K562 (cell line): ENCODE measurements around the gene CSN3. TPM values are rescaled to one million over a fixed set of nuclear protein-coding genes. Genes with fewer than 3 reads are reported as not detected.

Experiments
- ATAC-seq: fragments of 200-7000 bp; cut with Tn5 transposase; 3 replicates; pipeline ENCODE4 v1.9.1; 2020; ENCODE audit warnings: moderate library complexity
- BruUV-seq: library from RNA; stranded (reverse); fragments of 400-500 nt; replicated peaks from 2 replicates; lab custom pipeline; 2021; lab: Mats Ljungman, UMichigan
- CTCF ChIA-PET: fragments of 300-600 bp; formaldehyde crosslinking; extraction: SDS; loops from one replicate; lab custom pipeline; 2021; ENCODE audit warnings: low intra/inter-chr PET ratio; lab: Yijun Ruan, JAX
- POLR2A ChIA-PET: fragments of 300-600, 350-650 bp; sonication (Branson Sonifier 250); formaldehyde crosslinking; extraction: SDS; loops from one replicate; lab custom pipeline; 2021; ENCODE audit warnings: antibody characterized with exemption, inconsistent platforms; lab: Yijun Ruan, JAX
- DNase-seq, 4 experiments: peaks; one replicate each; pipeline versions ENCODE4 v3.0.0 to v3.0.0-alpha.2; 2011 to 2018; ENCODE audit warnings: low spot score in 3 of 4, mixed read lengths in 3 of 4; ENCODE audit errors: extremely low read depth in 1 of 4
- FAIRE-seq: peaks from 2 replicates; lab custom pipeline; 2011; peaks lifted over from hg19 to GRCh38; lab: Jason Lieb, UNC
- H2AFZ ChIP-seq: 2 replicates; pipeline ENCODE4 v1.6.0; 2011; ENCODE audit warnings: low read depth, low read length, control low read depth, inconsistent platforms
- H3K27ac ChIP-seq: fragments of 200-600 bp; 3 replicates; pipeline ENCODE4 v1.8.0; 2011; ENCODE audit warnings: low read depth, mild to moderate bottlenecking, control low read depth, inconsistent platforms, low read length, moderate library complexity, mixed read lengths; ENCODE audit errors: extremely low read depth
- H3K27me3 ChIP-seq, 2 experiments: fragments of 300-600 bp in 1 of 2; 2 replicates in 1 of 2; 3 replicates in 1 of 2; pipeline versions ENCODE4 v1.6.0 to v1.8.0; 2011; ENCODE audit warnings: inconsistent platforms in 2 of 2, low read length in 2 of 2, mild to moderate bottlenecking in 1 of 2, mixed read lengths in 1 of 2, moderate library complexity in 1 of 2; ENCODE audit not compliant: control insufficient read depth in 2 of 2, insufficient read depth in 2 of 2
- H3K36me3 ChIP-seq: fragments of 300-600 bp; 3 replicates; pipeline ENCODE4 v1.8.0; 2011; ENCODE audit warnings: mild to moderate bottlenecking, low read length, inconsistent platforms; ENCODE audit not compliant: control insufficient read depth, insufficient read depth
- H3K4me1 ChIP-seq, 2 experiments: fragments of 200-600 bp in 1 of 2; replicated peaks in 1 of 2; 2 replicates in 1 of 2; 3 replicates in 1 of 2; pipeline versions ENCODE4 v1.5.1 to v1.8.0; 2011; ENCODE audit warnings: inconsistent platforms in 2 of 2, low read length in 2 of 2, mild to moderate bottlenecking in 1 of 2, mixed read lengths in 1 of 2, moderate library complexity in 1 of 2; ENCODE audit not compliant: control insufficient read depth in 2 of 2, insufficient read depth in 2 of 2
- H3K4me2 ChIP-seq: 2 replicates; pipeline ENCODE4 v1.6.1; 2011; ENCODE audit warnings: low read length, control low read depth, inconsistent platforms, mixed read lengths; ENCODE audit not compliant: insufficient read depth
- H3K4me3 ChIP-seq: fragments of 200-600 bp; sonication (generic), shearing (Covaris generic); 2 replicates; pipeline ENCODE4 v1.5.1; 2016; ENCODE audit warnings: control low read depth, inconsistent platforms
- H3K79me2 ChIP-seq: fragments of 200-600 bp; 3 replicates; pipeline ENCODE4 v1.8.0; 2011; ENCODE audit warnings: low read length, inconsistent platforms; ENCODE audit not compliant: control insufficient read depth, insufficient read depth
- H3K9ac ChIP-seq, 2 experiments: 2 replicates each; pipeline versions ENCODE4 v1.6.0 to v1.6.1; 2011; ENCODE audit warnings: low read depth in 2 of 2, low read length in 2 of 2, control low read depth in 1 of 2, inconsistent platforms in 1 of 2, mild to moderate bottlenecking in 1 of 2, mixed read lengths in 1 of 2; ENCODE audit not compliant: insufficient read depth in 1 of 2
- H3K9me1 ChIP-seq: one replicate; pipeline ENCODE4 v1.6.0; 2011; ENCODE audit warnings: inconsistent platforms, mild to moderate bottlenecking, low read length, moderate library complexity; ENCODE audit not compliant: control insufficient read depth, insufficient read depth
- H3K9me3 ChIP-seq: replicated peaks from 2 replicates; pipeline ENCODE4 v1.5.1; 2011; ENCODE audit warnings: low read depth, low read length, inconsistent platforms; ENCODE audit not compliant: control insufficient read depth, insufficient read depth
- H4K20me1 ChIP-seq: replicated peaks from 2 replicates; pipeline ENCODE4 v1.6.1; 2011; ENCODE audit warnings: low read length, inconsistent platforms, mixed read lengths; ENCODE audit not compliant: control insufficient read depth, insufficient read depth
- CCNT2 ChIP-seq: IDR thresholded peaks from 2 replicates; pipeline ENCODE4 v1.6.1; 2011; ENCODE audit warnings: borderline replicate concordance, low read depth, mild to moderate bottlenecking, moderate library complexity, mixed read lengths, low read length; ENCODE audit not compliant: insufficient read length; ENCODE audit errors: extremely low read depth
- COPS2 ChIP-seq: fragments of 450-650 bp; conservative IDR thresholded peaks from 2 replicates; pipeline ENCODE4 v1.6.1; 2016; ENCODE audit warnings: mild to moderate bottlenecking, moderate library complexity
- FOXM1 ChIP-seq, 2 experiments: fragments of 450-650 bp in 1 of 2; sonication (generic) in 1 of 2; formaldehyde crosslinking in 1 of 2; IDR thresholded peaks; 2 replicates each; pipeline versions ENCODE4 v1.6.1 to v1.9.0; 2017 to 2022; ENCODE audit warnings: low read depth in 2 of 2, mild to moderate bottlenecking in 2 of 2, missing genetic modification reagents in 1 of 2, moderate library complexity in 1 of 2
- HNRNPH1 ChIP-seq: fragments of 200-400 bp; formaldehyde crosslinking; optimal IDR thresholded peaks from 2 replicates; pipeline ENCODE3; 2017; ENCODE audit warnings: low read depth, mild to moderate bottlenecking, low read length, moderate library complexity
- LCOR ChIP-seq: sonication (generic); formaldehyde crosslinking; IDR thresholded peaks from 2 replicates; pipeline ENCODE4 v1.8.0; 2022; ENCODE audit warnings: mild to moderate bottlenecking, missing genetic modification reagents
- PCBP1 ChIP-seq: fragments of 200-400 bp; formaldehyde crosslinking; IDR thresholded peaks from 2 replicates; pipeline ENCODE4 v1.6.1; 2018; ENCODE audit warnings: mild to moderate bottlenecking, low read depth, low read length; ENCODE audit not compliant: poor library complexity, severe bottlenecking
- POLR2AphosphoS2 ChIP-seq: IDR thresholded peaks from 2 replicates; pipeline ENCODE4 v1.6.1; 2012; ENCODE audit warnings: low read length, improper control_type of control experiment
- RAD21 ChIP-seq, 2 experiments: fragments of 250-450 bp in 1 of 2; fragments of 450-650 bp in 1 of 2; sonication (Bioruptor Pico) in 1 of 2; formaldehyde crosslinking in 1 of 2; IDR thresholded peaks in 1 of 2; conservative IDR thresholded peaks in 1 of 2; 2 replicates each; pipeline versions ENCODE4 v1.4.0 to v1.8.0; 2020 to 2022; ENCODE audit warnings: mild to moderate bottlenecking in 2 of 2, moderate library complexity in 1 of 2
- SMARCC2 ChIP-seq: fragments of 450-650 bp; IDR thresholded peaks from 2 replicates; pipeline ENCODE4 v1.6.1; 2017; ENCODE audit warnings: antibody characterized with exemption, moderate library complexity, mild to moderate bottlenecking, low read depth
- SRSF3 ChIP-seq: fragments of 200-400 bp; formaldehyde crosslinking; IDR thresholded peaks from 2 replicates; pipeline ENCODE4 v1.6.1; 2016; ENCODE audit warnings: mild to moderate bottlenecking, low read length, moderate library complexity; ENCODE audit not compliant: insufficient read depth
- ZNF12 ChIP-seq: sonication (generic); formaldehyde crosslinking; IDR thresholded peaks from 2 replicates; pipeline ENCODE4 v1.4.0; 2020; ENCODE audit warnings: mild to moderate bottlenecking, missing genetic modification reagents
- ZNF431 ChIP-seq: sonication (generic); formaldehyde crosslinking; IDR thresholded peaks from 2 replicates; pipeline ENCODE4 v1.8.0; 2022; ENCODE audit warnings: mild to moderate bottlenecking, missing genetic modification reagents
- ZNF707 ChIP-seq: fragments of 250-450 bp; sonication (Bioruptor Pico); conservative IDR thresholded peaks from 2 replicates; pipeline ENCODE4 v1.8.0; 2022; ENCODE audit warnings: inconsistent platforms, mild to moderate bottlenecking, moderate library complexity
- WGBS: fragments of 100-300 bp; shearing (Covaris generic); methylation state at CpG from one replicate; pipeline ENCODE4 v1.1.6; 2016; ENCODE audit warnings: low coverage, mixed read lengths; ENCODE audit not compliant: insufficient coverage; ENCODE audit errors: missing lambda C conversion rate; 5-methylcytosine and 5-hydroxymethylcytosine counted together
- in situ Hi-C: fragments of 300-500 bp; cut with MboI; formaldehyde crosslinking; loops from 4 replicates; pipeline ENCODE4 v1.15.0; 2018; ENCODE audit warnings: inconsistent platforms, mixed read lengths
- intact Hi-C: fragments of 100-400 bp; cut with micrococcal nuclease; formaldehyde crosslinking; loops from 2 replicates; pipeline ENCODE4 v1.14.2; 2022
- polyA plus RNA-seq, 8 experiments: library from polyadenylated mRNA; depleted of rRNA in 4 of 8; stranded (reverse) in 5 of 8; unstranded in 3 of 8; fragments of >200 nt; fragmentation: Nextera tagmentation in 2 of 8; fragmentation: Illumina TruSeq in 1 of 8; extraction: Ambion mirVana in 2 of 8; extraction: Trizol in 1 of 8; gene quantifications; 2 replicates each; pipeline versions ENCODE4 v1.2.1 to v1.2.3, GENCODE V29; 2011 to 2014; ENCODE audit warnings: inconsistent platforms in 1 of 8, missing spikeins in 1 of 8
- total RNA-seq, 7 experiments: library from RNA; depleted of rRNA in 6 of 7; stranded (reverse); fragments of >200 nt in 6 of 7; fragmentation: Illumina TruSeq in 2 of 7; extraction: Trizol in 2 of 7; gene quantifications; 2 replicates each; pipeline versions ENCODE4 v1.2.1 to v1.2.3, GENCODE V29; 2011 to 2021; ENCODE audit warnings: low replicate concordance in 1 of 7
- TF ChIP-seq, protein P1 (sequence below): sonication (generic); formaldehyde crosslinking; IDR thresholded peaks from 2 replicates; pipeline ENCODE4 v1.8.0; 2023; ENCODE audit warnings: mild to moderate bottlenecking, missing genetic modification reagents
- TF ChIP-seq, protein P2 (sequence below): fragments of 450-650 bp; IDR thresholded peaks from 2 replicates; pipeline ENCODE4 v1.7.0; 2016; ENCODE audit warnings: borderline replicate concordance
- TF ChIP-seq, protein P3 (sequence below): sonication (generic); formaldehyde crosslinking; IDR thresholded peaks from 2 replicates; pipeline ENCODE4 v1.9.0; 2022; ENCODE audit warnings: mild to moderate bottlenecking, missing genetic modification reagents

CSN3 gene
- total and polyA plus RNA-seq, 9 of the 15 experiments (the other 6 are each of a cell fraction or from before 2014, with no cell fraction given) = not detected

GRCh38 chr4:70291341-70291740, 48.9 kb downstream of the CSN3 start:
- Histone ChIP-seq H3K27me3 (no peaks in the 10 kb centered on the region), H3K9me1 (no peaks in the 10 kb centered on the region), H3K27ac (no peak overlapping the region), H3K9ac (no peak overlapping the region), H3K9me3 (no peaks in the 10 kb centered on the region), H3K36me3 (no peaks in the 10 kb centered on the region), H2AFZ (no peak overlapping the region), H3K4me2 (no peak overlapping the region), H3K4me3 (no peak overlapping the region), H3K4me1 (no peaks in the 10 kb centered on the region), H3K79me2 (no peaks in the 10 kb centered on the region), H4K20me1 (no peaks in the 10 kb centered on the region)
- ChIA-PET CTCF (no interaction called here), POLR2A (no interaction called here)
- in situ Hi-C loops (no loop called here), intact Hi-C loops (no loop called here)
- FAIRE-seq (no peak), DNase-seq (no peak), ATAC-seq (no peak)
- no TSS peak for BruUV-seq
- 0% methylated on average over 2 of the region's 2 CpGs for WGBS
- TF ChIP-seq RAD21 (CRISPR knock-in tag; conservative IDR thresholded peaks at IDR 0.05 in 1 of 2, IDR thresholded peaks at IDR 0.05 in 1 of 2) (no peak), COPS2 (no peak), HNRNPH1 (no peak), ZNF707 (CRISPR knock-in tag) (no peak), FOXM1 (IDR thresholded peaks at IDR 0.05; ENCODE audit: low read depth) (no peak), FOXM1 (CRISPR knock-in tag; IDR thresholded peaks at IDR 0.05; ENCODE audit: low read depth) (no peak), LCOR (CRISPR knock-in tag) (no peak), POLR2AphosphoS2 (no peak), SRSF3 (no peak), SMARCC2 (no peak), CCNT2 (no peak), ZNF431 (CRISPR knock-in tag) (no peak), ZNF12 (CRISPR knock-in tag) (no peak), PCBP1 (no peak)
- TF ChIP-seq, protein P1, sequence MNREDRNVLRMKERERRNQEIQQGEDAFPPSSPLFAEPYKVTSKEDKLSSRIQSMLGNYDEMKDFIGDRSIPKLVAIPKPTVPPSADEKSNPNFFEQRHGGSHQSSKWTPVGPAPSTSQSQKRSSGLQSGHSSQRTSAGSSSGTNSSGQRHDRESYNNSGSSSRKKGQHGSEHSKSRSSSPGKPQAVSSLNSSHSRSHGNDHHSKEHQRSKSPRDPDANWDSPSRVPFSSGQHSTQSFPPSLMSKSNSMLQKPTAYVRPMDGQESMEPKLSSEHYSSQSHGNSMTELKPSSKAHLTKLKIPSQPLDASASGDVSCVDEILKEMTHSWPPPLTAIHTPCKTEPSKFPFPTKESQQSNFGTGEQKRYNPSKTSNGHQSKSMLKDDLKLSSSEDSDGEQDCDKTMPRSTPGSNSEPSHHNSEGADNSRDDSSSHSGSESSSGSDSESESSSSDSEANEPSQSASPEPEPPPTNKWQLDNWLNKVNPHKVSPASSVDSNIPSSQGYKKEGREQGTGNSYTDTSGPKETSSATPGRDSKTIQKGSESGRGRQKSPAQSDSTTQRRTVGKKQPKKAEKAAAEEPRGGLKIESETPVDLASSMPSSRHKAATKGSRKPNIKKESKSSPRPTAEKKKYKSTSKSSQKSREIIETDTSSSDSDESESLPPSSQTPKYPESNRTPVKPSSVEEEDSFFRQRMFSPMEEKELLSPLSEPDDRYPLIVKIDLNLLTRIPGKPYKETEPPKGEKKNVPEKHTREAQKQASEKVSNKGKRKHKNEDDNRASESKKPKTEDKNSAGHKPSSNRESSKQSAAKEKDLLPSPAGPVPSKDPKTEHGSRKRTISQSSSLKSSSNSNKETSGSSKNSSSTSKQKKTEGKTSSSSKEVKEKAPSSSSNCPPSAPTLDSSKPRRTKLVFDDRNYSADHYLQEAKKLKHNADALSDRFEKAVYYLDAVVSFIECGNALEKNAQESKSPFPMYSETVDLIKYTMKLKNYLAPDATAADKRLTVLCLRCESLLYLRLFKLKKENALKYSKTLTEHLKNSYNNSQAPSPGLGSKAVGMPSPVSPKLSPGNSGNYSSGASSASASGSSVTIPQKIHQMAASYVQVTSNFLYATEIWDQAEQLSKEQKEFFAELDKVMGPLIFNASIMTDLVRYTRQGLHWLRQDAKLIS (CRISPR knock-in tag) = no peak
- TF ChIP-seq, protein P2, sequence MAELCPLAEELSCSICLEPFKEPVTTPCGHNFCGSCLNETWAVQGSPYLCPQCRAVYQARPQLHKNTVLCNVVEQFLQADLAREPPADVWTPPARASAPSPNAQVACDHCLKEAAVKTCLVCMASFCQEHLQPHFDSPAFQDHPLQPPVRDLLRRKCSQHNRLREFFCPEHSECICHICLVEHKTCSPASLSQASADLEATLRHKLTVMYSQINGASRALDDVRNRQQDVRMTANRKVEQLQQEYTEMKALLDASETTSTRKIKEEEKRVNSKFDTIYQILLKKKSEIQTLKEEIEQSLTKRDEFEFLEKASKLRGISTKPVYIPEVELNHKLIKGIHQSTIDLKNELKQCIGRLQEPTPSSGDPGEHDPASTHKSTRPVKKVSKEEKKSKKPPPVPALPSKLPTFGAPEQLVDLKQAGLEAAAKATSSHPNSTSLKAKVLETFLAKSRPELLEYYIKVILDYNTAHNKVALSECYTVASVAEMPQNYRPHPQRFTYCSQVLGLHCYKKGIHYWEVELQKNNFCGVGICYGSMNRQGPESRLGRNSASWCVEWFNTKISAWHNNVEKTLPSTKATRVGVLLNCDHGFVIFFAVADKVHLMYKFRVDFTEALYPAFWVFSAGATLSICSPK = no peak
- TF ChIP-seq, protein P3, sequence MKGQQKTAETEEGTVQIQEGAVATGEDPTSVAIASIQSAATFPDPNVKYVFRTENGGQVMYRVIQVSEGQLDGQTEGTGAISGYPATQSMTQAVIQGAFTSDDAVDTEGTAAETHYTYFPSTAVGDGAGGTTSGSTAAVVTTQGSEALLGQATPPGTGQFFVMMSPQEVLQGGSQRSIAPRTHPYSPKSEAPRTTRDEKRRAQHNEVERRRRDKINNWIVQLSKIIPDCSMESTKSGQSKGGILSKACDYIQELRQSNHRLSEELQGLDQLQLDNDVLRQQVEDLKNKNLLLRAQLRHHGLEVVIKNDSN (CRISPR knock-in tag) = no peak
